ENCODE measurements around the gene MIGA1.

The MIGA1 gene

DNA sequence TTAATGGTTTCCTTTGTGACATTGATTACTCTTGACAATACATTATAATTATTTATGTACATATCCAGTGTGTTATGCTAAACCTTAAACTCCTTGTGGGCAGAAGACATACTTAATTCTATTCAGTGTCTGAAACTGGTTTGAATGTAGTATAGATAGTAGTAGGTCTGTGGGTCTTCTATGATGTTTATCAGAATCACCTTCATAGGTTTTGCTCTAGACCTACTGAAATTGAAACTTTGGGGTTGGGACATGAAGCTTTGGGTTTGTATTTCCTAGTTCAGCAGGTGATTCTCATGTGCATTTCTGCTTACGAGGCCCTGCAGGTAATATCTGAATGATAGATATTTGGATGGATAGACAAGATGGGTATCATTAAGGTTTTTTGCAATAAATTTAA is 48.6 kb downstream of the MIGA1 start:
- Histone ChIP-seq H3K4me1 (no peaks in the 10 kb centered on the region), H3K27me3 (no peaks in the 10 kb centered on the region), H3K4me3 (ENCODE audit: low read depth, low read length) (no peak overlapping the region), H3K9me3 (no peaks in the 10 kb centered on the region), H3K36me3 (no peaks in the 10 kb centered on the region)
- TF ChIP-seq, protein P1, sequence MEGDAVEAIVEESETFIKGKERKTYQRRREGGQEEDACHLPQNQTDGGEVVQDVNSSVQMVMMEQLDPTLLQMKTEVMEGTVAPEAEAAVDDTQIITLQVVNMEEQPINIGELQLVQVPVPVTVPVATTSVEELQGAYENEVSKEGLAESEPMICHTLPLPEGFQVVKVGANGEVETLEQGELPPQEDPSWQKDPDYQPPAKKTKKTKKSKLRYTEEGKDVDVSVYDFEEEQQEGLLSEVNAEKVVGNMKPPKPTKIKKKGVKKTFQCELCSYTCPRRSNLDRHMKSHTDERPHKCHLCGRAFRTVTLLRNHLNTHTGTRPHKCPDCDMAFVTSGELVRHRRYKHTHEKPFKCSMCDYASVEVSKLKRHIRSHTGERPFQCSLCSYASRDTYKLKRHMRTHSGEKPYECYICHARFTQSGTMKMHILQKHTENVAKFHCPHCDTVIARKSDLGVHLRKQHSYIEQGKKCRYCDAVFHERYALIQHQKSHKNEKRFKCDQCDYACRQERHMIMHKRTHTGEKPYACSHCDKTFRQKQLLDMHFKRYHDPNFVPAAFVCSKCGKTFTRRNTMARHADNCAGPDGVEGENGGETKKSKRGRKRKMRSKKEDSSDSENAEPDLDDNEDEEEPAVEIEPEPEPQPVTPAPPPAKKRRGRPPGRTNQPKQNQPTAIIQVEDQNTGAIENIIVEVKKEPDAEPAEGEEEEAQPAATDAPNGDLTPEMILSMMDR (IDR thresholded peaks at IDR 0.05; ENCODE audit: low read depth, low read length): no peak
- no peak for DNase-seq

DNA sequence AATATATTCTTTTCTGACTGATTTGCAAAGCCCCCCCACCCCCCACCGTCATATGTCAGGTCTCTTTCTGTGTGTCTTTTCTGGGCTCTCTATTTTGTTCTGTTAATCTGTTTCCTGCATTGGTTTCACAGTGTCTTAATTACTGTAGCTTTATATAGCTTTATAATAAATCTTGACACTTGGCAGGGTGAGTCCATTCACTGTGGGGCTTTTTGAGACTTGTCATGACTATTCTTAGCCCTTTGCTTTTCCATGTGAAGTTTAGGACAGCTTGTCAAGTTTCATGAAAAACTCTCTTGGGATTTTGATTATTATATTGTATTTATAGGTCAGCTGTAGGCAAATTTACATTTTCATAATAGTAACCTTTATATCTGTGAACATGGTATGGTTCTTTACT is 50.4 kb downstream of the MIGA1 start:
- H3K27me3 ChIP-seq: no peaks in the 10 kb centered on the region
- H3K4me1 ChIP-seq: no peaks in the 10 kb centered on the region
- no peak for DNase-seq
- H3K36me3 ChIP-seq: no peaks in the 10 kb centered on the region
- no peaks in the 10 kb centered on the region for H3K9me3 ChIP-seq
- no peak overlapping the region for H3K4me3 ChIP-seq (ENCODE audit: low read depth, low read length)
- TF ChIP-seq, protein P1 (IDR thresholded peaks at IDR 0.05; ENCODE audit: low read depth, low read length): no peak

- DNase-seq: no peak
- Histone ChIP-seq H3K4me3 (ENCODE audit: low read depth, low read length) (no peak overlapping the region), H3K27me3 (no peaks in the 10 kb centered on the region), H3K4me1 (no peaks in the 10 kb centered on the region), H3K9me3 (no peaks in the 10 kb centered on the region), H3K36me3 (no peaks in the 10 kb centered on the region)
- TF ChIP-seq, protein P1 (IDR thresholded peaks at IDR 0.05; ENCODE audit: low read depth, low read length): no peak
Measured at GRCh38 chr1:77830946-77831345, 51.5 kb downstream of the MIGA1 start.

GRCh38 chr1:77831566-77831965 is 52.1 kb downstream of the MIGA1 start:
- no peak for DNase-seq
- Histone ChIP-seq H3K4me3 (ENCODE audit: low read depth, low read length) (no peak overlapping the region), H3K36me3 (no peaks in the 10 kb centered on the region), H3K4me1 (no peaks in the 10 kb centered on the region), H3K27me3 (no peaks in the 10 kb centered on the region), H3K9me3 (no peaks in the 10 kb centered on the region)
- TF ChIP-seq, protein P1 (IDR thresholded peaks at IDR 0.05; ENCODE audit: low read depth, low read length): no peak

DNA sequence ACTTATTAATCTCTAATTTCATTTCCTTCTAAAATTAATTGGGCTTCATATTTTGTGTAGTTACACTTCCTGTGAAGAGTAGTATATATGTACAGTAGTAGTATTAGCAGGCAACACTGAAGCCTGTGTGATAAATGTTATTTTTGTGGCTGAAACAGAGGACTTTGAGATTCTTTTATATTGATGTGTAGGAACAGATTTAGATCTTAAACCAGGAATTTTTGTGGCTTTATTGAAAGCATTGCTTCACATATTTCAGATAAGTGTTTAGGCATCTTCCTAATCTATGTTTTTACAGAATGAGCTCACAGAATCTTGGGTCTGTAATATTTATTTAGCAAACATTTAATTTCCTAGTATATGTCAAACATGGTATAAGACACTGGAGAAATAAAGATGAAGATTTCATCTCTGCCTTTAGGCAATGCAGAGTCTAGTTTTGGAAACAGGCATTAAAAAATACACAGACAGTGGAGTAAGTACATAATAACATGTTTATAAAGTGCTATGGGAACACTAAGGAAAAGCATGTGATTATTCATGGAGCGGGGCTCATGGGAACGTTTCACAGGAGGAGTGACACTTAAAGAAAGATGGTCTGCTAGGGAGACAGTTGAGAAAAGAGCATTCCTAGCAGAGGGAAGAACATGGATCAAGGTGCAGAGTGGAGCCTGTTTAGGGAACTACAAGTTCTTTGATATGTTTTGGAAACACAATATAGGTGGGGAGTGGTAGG is 52.7 kb downstream of the MIGA1 start:
- Histone ChIP-seq H3K4me3 (ENCODE audit: low read depth, low read length) (no peak overlapping the region), H3K27me3 (no peaks in the 10 kb centered on the region), H3K4me1 (no peaks in the 10 kb centered on the region), H3K36me3 (no peaks in the 10 kb centered on the region), H3K9me3 (no peaks in the 10 kb centered on the region)
- TF ChIP-seq, protein P1 (IDR thresholded peaks at IDR 0.05; ENCODE audit: low read depth, low read length): no peak
- no peak for DNase-seq

DNA sequence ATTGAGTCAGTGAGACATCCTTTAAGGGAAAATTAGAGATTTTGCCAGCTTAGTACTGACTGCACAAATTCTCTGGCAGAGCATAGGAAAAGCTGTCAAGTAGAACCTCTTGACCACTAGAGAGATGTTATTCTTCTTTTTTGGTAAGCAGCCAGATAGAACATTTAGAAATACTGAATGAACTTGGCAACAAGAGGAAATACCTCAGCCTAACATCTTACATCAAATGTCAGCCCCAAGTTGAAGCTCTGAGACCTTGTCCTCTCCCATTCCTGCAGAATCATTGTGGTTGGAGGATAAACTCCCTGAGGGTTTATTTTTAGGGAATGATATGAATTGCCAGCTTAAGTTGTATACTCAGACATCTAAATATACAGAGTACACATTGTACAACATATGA is 53.5 kb downstream of the MIGA1 start:
- Histone ChIP-seq H3K27me3 (no peaks in the 10 kb centered on the region), H3K4me1 (no peaks in the 10 kb centered on the region), H3K4me3 (ENCODE audit: low read depth, low read length) (no peak overlapping the region), H3K36me3 (no peaks in the 10 kb centered on the region), H3K9me3 (no peaks in the 10 kb centered on the region)
- DNase-seq: no peak
- TF ChIP-seq, protein P1 (IDR thresholded peaks at IDR 0.05; ENCODE audit: low read depth, low read length): no peak

Data from BE2C (cell line).